HG03457 (cell line): ENCODE results near the gene PVR.

Source experiments
- ATAC-seq: cut with Tn5 transposase; IDR thresholded peaks from one replicate; pipeline ENCODE4 v1.9.1; 2021; ENCODE audit warnings: moderate number of reproducible peaks; ENCODE audit not compliant: unreplicated experiment

Gene PVR

DNA sequence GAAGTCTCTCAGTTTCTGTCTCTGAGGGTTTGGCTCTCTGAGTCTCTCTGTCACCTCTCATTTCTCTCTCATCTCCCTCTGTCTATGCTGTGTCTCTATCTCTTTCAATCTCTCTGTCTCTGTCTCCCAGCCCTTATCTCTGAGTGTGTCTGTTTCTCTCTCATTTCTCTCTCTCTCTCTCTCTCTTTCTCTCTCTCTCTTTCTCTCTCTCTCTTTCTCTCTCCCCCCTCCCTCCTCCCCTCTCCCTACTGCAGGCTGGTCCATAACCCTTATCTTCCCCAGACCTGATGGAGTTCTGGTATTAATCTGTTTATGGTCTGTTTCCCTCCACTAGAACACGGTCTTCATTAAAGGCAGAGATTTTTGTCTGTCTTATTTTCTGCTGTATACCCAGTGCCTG, 1.3 kb upstream of the PVR start:
- ATAC-seq: no peak

DNA sequence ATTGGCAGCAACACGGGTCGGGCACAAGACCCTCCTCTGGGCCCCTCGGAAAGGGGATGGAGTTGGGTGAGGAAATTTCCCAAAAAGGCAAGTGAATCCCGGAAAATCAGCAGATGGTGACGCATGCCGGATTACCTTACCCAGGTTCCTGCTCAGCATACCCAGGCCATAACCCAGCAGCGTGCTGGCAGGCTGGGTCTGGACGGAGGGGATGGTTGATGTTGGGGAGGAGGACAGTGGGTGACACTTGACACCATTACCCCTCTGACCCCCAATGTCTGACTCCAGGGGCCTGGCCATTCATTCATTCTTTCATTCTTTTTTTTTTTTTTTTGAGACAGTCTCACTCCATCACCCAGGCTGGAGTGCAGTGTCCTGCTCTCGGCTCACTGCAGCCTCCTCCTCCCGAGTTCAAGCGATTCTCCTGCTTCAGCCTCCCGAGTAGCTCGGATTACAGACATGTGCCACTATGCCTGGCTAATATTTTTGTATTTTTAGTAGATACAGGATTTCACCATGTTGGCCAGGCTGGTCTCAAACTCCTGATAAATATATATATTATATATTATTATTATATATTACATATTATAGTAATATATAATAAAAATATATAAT, 799 bp downstream of the PVR start:
- no peak for ATAC-seq

DNA sequence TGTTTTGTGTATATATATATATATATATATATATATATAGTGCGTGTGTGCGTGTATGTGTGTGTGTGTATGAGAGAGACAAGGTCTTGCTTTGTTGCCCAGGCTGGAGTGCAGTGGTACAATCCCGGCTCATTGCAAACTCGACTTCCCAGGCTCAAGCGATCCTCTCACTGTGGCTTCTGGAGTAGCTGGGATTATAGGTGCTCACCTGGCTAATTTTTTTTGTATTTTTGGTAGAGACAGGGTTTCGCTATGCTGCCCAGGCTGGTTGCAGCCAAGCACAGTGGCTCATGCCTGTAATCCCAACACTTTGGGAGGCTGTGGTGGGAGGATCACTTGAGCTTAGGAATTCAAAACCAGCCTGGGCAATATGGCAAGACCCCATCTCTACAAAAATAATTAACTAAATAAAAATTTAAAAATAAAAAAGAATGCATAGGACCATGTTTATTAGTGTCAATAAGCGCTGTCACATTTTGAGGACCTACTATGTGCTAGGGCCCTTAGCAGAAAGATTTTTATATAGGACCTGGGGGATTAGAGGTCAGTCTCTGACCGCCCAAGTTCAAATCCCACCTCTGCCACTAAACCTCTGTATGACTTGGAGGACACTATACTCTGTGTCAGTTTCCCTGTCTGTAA, 1.8 kb downstream of the PVR start:
- ATAC-seq: no peak

DNA sequence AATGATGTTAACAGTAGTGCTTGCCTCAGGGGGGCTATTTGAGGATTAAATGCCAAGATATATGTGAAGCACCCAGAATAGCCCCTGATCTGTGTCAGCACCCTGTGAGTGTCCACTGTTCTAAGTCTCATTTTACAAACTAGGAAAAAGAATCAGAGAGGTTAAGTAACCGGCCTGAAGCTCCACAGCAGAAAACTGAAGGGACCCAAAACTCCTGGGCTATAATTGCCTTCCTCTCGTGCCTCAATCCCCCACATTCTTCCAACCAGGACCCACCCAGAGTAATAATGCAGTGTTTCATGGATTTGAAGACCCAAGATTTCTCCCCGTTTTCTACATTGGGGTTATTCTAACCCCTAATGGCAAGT, 2.3 kb downstream of the PVR start:
- ATAC-seq: no peak

DNA sequence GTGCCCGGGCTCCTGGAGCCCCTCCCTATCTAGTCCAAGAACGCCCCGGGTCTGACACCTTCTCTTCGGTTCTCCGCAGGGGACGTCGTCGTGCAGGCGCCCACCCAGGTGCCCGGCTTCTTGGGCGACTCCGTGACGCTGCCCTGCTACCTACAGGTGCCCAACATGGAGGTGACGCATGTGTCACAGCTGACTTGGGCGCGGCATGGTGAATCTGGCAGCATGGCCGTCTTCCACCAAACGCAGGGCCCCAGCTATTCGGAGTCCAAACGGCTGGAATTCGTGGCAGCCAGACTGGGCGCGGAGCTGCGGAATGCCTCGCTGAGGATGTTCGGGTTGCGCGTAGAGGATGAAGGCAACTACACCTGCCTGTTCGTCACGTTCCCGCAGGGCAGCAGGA, 3.4 kb downstream of the PVR start:
- ATAC-seq: no peak

DNA sequence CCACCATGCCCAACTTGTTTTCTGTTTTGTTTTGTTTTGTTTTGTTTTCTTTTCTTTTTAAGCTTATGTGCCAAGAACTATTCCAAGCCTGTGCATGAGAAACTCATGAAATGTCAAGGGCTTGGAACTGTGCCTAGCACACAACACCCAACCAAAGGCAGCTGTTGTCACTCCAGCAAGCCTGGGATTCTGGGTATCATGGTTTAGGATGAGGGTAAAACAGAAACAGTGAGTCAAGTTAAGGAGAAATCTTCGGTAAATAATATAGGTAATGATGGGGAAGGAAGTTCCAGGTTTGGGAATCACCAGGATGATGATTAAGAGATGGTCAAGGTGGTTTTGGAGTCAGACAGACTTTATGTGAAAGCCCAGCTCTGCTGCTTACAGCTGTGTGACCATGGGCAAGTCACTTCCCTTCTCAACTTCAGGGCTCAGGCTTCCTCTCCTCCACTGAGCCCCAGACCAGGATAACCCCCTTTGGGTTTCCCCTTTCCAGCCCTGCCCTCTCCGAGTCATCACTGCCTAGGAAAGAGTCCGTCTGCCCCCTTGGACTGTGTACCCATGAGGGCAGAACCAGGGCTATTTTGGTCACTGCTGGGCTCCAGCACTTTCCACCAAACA, 5.0 kb downstream of the PVR start:
- ATAC-seq: no peak

DNA sequence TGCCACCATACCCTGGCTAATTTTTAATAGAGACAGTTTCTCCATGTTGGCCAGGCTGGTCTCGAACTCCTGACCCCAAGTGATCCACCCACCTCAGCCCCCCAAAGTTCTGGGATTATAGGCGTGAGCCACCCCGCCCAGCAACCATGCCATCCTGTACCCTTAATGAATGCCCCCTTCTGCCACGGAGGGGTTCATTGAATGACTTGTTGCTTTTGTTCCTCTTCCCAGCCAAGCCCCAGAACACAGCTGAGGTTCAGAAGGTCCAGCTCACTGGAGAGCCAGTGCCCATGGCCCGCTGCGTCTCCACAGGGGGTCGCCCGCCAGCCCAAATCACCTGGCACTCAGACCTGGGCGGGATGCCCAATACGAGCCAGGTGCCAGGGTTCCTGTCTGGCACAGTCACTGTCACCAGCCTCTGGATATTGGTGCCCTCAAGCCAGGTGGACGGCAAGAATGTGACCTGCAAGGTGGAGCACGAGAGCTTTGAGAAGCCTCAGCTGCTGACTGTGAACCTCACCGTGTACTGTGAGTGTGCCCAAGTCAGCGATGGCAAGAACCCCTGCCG, 6.0 kb downstream of the PVR start:
- ATAC-seq: no peak

DNA sequence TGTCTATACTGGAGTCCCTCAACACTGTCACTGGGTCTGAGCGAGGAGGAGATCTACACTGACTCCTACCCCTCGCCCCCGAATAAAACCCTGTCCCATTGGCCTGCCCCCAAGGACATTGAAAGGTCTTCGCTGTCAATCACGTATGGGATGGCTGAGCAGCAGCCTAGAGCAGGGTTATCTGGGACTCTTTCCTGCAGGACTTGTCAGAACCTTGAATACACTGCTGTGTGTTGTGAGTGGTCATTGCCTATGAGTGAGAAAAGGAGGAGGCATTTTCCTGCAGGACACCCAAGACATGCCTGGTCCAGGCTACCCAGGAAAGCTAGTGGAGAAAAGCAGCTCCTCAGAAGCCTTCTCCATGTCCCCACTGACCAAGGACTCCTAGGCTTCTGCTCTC, 9.6 kb downstream of the PVR start:
- ATAC-seq: no peak

DNA sequence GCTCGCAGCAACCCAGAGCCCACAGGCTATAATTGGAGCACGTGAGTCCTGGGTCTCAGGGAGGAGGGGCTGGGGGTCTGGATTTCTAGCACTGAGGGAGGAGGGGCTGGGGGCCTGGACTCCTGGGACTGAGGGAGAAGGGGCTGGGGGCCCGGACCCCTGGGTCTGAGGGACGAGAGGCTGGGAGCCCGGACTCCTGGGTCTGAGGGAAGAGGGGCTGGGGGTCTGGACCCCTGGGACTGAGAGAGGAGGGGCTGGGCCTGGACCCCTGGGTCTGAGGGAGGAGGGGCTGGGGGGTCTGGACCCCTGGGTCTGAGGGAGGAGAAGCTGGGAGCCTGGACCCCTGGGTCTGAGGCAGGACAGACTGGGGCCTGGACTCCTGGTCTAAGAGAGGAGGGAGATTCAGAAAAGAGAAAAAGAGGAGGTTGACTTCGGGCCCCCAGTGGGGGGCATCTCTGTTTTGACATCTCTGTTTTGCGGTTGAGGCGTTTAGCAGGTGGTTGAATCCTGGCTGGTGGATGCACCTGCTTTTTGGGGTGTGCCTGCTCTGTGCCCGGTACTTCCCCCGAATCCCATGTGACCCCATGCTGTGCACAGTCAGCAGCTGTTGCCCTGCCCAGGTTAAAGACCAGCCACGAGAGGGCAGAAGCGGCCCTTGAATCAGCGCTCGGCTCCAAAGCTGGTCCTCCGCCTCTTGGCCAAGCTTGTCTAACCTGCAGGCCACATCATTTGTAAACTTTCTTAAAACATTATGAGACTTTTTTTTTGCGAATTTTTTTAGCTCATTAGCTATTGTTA, 10.5 kb downstream of the PVR start:
- peak; percentile 59 for ATAC-seq

DNA sequence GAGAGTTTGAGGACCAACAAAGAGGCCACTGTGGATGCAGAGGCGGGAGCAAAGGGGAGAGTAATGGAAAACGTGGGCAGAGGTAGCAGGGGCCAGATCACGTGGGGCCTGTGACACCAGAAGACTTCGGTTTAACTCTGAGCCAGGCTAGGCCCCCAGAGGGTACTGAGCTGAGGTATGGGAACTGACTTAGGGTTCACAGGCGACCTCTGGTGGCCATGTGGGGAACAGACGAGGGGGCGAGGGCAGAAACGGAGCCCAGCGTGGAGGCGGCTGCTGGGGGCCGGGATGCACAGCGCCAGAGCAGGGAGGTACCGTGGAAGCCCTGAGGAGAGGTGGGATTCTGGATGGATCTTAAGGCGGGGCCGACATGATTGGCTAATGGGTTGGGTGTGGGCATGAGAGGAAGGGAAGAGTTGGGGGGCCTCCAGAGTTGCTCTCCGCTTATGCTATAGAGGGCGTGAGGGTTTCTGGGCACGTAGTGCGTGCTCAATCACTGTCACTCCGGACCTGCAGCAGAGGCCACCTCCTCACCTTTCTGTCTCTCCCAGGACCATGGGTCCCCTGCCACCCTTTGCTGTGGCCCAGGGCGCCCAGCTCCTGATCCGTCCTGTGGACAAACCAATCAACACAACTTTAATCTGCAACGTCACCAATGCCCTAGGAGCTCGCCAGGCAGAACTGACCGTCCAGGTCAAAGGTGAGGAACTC, 13.7 kb downstream of the PVR start:
- ATAC-seq: no peak

DNA sequence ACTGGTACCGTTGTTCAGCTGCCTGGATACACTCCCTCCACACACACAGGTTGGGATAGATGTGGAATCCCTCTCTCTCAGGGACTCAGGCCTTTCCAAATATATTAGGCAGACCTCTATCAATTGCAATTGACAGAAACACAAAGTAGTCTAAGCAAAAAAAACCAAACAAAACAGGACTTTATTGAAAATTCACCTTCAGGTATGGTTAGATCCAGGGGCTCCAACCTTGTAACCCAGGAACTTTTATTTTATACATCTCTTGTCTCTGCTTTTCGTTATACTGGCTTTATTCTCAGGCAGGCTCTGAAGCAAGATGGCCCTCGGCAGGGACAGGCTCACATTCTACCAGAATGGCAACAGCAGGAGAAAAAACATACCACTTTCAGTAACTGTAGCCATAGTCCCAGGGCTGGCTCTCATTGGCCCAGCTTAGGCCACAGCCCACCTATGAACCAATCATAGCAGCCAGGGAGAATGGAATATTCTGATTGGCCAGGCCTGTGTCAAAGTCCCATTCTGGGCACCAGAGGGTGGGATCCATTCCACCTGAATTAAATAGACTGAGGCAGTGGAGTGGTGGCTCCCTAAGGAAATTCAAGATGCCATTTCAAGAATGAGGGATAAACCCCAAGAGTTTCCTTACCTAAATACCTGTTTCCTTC, 14.5 kb downstream of the PVR start:
- ATAC-seq: no peak

DNA sequence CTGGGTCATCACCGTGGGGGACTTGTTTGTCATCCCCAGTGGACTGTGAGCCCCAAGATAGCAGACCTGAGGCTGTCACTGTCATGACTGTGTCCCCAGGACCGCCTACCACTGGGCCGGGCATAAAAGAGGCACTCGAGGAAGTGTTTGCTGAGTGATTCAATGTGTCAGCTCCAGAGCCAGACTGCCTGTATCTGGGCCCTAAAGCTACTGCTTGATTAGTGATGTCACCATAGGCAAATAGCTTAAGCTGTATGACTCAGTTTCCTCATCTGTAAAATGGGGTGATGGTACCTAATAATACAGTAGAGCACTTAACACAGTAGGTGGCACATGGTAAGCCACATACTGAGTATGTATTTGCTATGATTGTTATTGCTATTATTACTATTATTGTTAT, 16.4 kb downstream of the PVR start:
- no peak for ATAC-seq

DNA sequence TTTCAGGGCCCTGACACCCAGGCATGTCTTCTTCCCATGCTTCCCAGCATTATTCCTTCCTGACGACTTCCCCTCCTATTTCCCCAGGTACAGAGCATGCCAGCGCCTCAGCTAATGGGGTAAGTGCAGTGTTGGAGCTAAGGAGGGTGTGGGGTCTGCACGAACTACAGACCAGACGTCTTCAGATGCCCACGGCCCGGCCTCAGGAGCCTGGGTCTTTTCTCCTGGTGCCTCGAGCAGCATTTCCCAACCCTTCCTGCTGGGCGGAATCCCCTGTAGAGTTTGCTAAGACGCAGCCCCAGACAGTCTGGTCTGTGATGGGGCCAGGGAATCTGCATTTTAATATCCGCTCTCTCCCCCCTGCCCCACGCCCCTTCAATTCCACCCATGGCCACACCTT, 17.5 kb downstream of the PVR start:
- ATAC-seq: no peak

DNA sequence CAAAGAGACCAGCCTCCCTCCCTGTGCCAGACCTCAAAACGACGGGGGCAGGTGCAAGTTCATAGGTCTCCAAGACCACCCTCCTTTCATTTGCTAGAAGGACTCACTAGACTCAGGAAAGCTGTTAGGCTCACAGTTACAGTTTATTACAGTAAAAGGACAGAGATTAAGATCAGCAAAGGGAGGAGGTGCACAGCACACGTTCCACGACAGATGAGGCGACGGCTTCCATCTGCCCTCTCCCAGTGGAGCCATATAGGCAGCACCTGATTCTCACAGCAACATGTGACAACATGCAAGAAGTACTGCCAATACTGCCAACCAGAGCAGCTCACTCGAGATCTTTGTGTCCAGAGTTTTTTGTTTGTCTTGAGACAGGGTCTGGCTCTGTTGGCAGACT, 18.2 kb downstream of the PVR start:
- ATAC-seq: no peak

DNA sequence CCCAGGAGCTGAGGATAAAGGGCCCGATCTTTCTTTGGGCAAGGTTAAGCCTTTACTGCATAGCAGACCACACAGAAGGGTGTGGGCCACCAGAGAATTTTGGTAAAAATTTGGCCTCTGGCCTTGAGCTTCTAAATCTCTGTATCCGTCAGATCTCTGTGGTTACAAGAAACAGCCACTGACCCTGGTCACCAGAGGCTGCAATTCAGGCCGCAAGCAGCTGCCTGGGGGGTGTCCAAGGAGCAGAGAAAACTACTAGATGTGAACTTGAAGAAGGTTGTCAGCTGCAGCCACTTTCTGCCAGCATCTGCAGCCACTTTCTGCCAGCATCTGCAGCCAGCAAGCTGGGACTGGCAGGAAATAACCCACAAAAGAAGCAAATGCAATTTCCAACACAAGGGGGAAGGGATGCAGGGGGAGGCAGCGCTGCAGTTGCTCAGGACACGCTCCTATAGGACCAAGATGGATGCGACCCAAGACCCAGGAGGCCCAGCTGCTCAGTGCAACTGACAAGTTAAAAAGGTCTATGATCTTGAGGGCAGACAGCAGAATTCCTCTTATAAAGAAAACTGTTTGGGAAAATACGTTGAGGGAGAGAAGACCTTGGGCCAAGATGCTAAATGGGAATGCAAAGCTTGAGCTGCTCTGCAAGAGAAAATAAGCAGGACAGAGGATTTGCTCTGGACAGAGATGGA, 19.1 kb downstream of the PVR start:
- ATAC-seq: no peak

DNA sequence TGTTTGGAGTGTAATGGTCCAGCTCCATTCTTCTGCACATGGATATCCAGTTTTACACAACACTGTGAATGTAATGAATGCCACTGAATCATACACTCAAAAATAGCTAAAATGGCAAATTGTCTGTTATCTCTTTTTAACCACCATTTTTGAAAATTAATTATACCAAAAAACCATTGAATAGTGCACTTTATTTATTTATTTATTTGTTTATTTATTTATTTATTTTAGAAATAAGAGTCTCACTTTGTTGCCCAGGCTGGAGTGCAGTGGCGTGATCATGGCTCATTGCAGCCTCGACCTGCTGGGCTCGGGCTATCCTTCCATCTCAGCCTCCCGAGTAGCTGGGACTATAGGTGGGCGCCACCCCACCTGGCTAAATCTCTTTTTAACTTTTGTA, 20.3 kb downstream of the PVR start:
- no peak for ATAC-seq

DNA sequence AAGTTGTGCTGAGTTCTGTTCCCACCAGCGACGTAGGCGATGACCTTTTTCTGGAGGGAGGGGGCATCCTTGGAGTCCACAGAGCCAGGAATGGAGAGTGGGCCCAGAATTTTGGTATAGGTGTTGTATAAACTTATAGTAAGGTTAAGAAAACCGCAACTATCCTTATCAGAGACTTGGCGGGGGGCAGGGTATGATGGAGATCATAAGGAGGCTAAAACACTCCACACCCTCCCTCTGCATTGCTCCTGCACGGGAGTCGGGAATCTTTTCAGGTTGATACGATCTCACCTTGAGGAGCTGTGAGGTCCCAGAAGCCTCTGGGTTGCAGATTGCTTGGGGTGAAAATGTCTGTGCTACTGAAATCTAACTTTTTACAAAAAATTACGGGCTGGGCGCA, 21.3 kb downstream of the PVR start:
- no peak for ATAC-seq

DNA sequence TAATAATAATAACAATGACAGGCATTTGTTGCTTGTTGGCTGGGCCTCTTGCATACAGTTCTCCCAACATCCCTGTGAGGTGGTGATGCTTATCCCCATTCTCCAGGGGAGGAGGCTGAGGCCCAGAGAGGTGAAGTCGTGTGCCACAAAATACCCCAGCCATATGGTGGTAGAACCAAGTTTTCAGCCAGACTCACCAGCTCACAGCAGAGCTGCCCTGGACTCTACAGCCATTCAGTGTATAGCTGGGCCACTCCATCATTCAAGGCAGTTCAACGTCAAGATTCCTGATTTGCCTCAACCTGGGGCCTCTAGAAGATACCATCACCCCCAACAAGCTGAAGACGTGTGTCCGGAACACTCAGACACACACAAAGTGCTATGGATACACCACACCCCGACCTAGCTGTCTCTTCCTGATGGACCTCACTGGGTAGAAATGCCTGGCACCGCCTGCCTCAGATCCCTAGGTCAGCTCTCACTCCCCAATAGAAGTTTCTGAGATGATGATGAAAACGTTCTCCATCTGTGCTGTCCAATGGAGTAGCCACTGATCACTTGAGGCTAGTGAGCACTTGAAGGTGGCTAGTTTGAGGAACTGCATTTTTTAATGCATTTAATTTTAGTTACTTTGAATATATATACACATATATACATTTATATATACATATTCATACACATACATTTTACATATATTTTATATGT, 23.3 kb downstream of the PVR start:
- ATAC-seq: no peak
